Right lobe of liver (tissue), 6 donors: Measurements from ENCODE around the gene MAST4. TPM values are rescaled to one million over a fixed set of nuclear protein-coding genes. Genes with fewer than 3 reads are reported as not detected.

Experiments
- ATAC-seq, 4 donors: fragments of 200-7000 bp; cut with Tn5 transposase; one replicate each; pipeline ENCODE4 v1.9.1; 2020; ENCODE audit warnings: mild to moderate bottlenecking in 4 of 4, moderate library complexity in 4 of 4
- DNase-seq, 3 donors: peaks; one replicate each; pipeline ENCODE4 v3.0.0-alpha.2; 2020
- H3K27ac ChIP-seq, 3 donors: fragments of 200-600 bp; one replicate each; pipeline ENCODE4 v1.8.0; 2022
- H3K27me3 ChIP-seq, 2 donors: fragments of 200-600 bp; one replicate each; pipeline ENCODE4 v1.8.0; 2022
- H3K36me3 ChIP-seq, 4 donors: fragments of 200-600 bp; sonication (generic) in 1 of 4; one replicate each; pipeline versions ENCODE4 v1.5.1 to v1.8.0; 2017 to 2022; ENCODE audit warnings: control low read depth in 1 of 4
- H3K4me1 ChIP-seq, 4 donors: fragments of 200-600 bp; sonication (generic) in 1 of 4; one replicate each; pipeline versions ENCODE4 v1.5.1 to v1.8.0; 2017 to 2022; ENCODE audit warnings: control low read depth in 1 of 4
- H3K4me3 ChIP-seq, 3 donors: fragments of 200-600 bp; one replicate each; pipeline ENCODE4 v1.8.0; 2022
- H3K9me3 ChIP-seq, 4 donors: fragments of 200-600 bp; sonication (generic) in 1 of 4; one replicate each; pipeline versions ENCODE4 v1.5.1 to v1.8.0; 2017 to 2022; ENCODE audit warnings: control low read depth in 1 of 4
- POLR2A ChIP-seq: fragments of 450-650 bp; IDR thresholded peaks from one replicate; pipeline ENCODE4 v1.6.1; 2017; ENCODE audit warnings: antibody characterized with exemption, mild to moderate bottlenecking
- WGBS: methylation state at CpG from one replicate; pipeline ENCODE4 v1.1.6; 2018; ENCODE audit warnings: low coverage, low lambda C conversion rate; ENCODE audit not compliant: insufficient coverage; ENCODE audit errors: missing lambda C conversion rate; 5-methylcytosine and 5-hydroxymethylcytosine counted together
- intact Hi-C, 2 donors: fragments of 100-400 bp; cut with DNase I; formaldehyde crosslinking; loops; one replicate each; pipeline versions ENCODE4 v1.11.2 to v1.14.1; 2022
- total RNA-seq, 6 experiments: library from RNA; depleted of rRNA in 2 of 6; stranded (reverse); fragments of >200 nt in 2 of 6; fragmentation: NEBNext Ultra II Directional in 3 of 6; extraction: Animal tissue kit (Norgen Biotek cat#: 25700) in 3 of 6; gene quantifications; one replicate each; pipeline versions ENCODE4 v1.1.0 to v1.2.4, GENCODE V29; 2016 to 2023
- TF ChIP-seq, protein P1 (sequence below), 4 donors: fragments of 200-600 bp in 3 of 4; fragments of 450-650 bp in 1 of 4; IDR thresholded peaks; one replicate each; pipeline versions ENCODE4 v1.5.1 to v1.8.0; 2016 to 2022; ENCODE audit warnings: antibody characterized with exemption in 4 of 4, mild to moderate bottlenecking in 2 of 4
- donor health status: DM: no; HTN: yes; CAD: no.
- donor health status: DM: no; HTN: no; CAD: no.
- donor health status: DM: no; HTN: no; CAD: no.
- donor health status: DM: no; HTN: yes; CAD: no.
- donor health status: DM: no; HTN: yes; CAD: no.

The MAST4 gene
- total RNA-seq, 6 experiments from 2014 or later: 9.4 to 23.5 (median 13.9) TPM

DNA sequence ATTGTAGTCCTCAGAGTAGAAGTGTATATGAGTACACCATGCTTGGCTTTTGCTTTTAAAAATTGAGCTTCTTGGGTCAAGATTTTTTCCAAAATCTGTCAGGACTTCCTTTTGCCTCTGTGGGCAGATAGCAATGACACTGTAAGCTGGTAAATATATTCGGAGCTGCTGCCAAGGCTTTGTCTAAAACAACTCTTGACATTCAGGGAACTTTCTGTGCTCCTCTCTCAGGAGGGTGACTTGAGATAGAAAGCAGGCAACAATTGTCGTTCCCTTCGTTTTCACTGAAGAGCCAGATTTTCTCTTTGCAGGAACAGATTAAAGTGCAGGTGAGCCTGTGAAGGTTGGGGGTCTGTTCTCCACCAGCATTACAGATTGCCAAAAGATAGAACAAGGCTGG, 230.5 kb downstream of the MAST4 start:
- TF ChIP-seq, protein P1, sequence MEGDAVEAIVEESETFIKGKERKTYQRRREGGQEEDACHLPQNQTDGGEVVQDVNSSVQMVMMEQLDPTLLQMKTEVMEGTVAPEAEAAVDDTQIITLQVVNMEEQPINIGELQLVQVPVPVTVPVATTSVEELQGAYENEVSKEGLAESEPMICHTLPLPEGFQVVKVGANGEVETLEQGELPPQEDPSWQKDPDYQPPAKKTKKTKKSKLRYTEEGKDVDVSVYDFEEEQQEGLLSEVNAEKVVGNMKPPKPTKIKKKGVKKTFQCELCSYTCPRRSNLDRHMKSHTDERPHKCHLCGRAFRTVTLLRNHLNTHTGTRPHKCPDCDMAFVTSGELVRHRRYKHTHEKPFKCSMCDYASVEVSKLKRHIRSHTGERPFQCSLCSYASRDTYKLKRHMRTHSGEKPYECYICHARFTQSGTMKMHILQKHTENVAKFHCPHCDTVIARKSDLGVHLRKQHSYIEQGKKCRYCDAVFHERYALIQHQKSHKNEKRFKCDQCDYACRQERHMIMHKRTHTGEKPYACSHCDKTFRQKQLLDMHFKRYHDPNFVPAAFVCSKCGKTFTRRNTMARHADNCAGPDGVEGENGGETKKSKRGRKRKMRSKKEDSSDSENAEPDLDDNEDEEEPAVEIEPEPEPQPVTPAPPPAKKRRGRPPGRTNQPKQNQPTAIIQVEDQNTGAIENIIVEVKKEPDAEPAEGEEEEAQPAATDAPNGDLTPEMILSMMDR (IDR thresholded peaks at IDR 0.05): no peak
- no peak for TF ChIP-seq POLR2A
- Histone ChIP-seq H3K4me3 (no peak overlapping the region), H3K27me3 (no peaks in the 10 kb centered on the region), H3K36me3 (no peaks in the 10 kb centered on the region), H3K9me3 (no peaks in the 10 kb centered on the region), H3K4me1 (no peaks in the 10 kb centered on the region), H3K27ac (no peak overlapping the region)
- 59% methylated on average over 3 of the region's 3 CpGs for WGBS
- DNase-seq: no peak
- intact Hi-C loops: no loop called here
- ATAC-seq: no peak

DNA sequence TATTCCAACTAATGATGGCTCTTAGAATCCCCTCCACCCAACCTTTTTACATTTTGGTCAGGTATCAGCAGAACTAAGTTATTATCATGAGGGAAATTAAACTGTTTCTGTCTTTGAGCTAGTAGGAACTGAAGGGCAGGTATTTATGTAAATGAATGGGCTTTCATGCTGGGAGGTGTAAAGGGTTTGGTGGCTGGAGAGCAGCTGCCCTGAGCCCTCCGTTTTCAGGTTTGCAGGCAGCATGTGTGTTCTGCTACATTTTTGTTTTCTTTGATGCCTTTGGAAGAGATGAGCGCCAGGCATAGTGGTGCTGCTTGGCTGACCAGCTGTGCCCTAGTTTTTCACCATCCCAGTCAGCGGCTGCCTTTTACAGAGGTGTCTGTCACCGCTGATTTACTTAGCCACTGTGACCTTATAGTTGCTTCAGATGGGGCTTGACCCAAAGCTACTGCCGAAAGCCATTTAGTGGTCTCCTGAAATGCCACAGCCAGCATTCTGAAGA, 231.9 kb downstream of the MAST4 start:
- DNase-seq (no peak), ATAC-seq (peak; percentile 18 to 30 (median 28))
- 23% methylated on average over 4 of the region's 5 CpGs for WGBS
- Histone ChIP-seq H3K36me3 (no peaks in the 10 kb centered on the region), H3K4me3 (peak overlapping the region in 2 of 3 donors; percentile 7 to 43), H3K27me3 (no peaks in the 10 kb centered on the region), H3K4me1 (no peaks in the 10 kb centered on the region), H3K9me3 (no peaks in the 10 kb centered on the region), H3K27ac (no peak overlapping the region)
- intact Hi-C loops: no loop called here
- TF ChIP-seq, protein P1 (IDR thresholded peaks at IDR 0.05): no peak
- TF ChIP-seq POLR2A: no peak

DNA sequence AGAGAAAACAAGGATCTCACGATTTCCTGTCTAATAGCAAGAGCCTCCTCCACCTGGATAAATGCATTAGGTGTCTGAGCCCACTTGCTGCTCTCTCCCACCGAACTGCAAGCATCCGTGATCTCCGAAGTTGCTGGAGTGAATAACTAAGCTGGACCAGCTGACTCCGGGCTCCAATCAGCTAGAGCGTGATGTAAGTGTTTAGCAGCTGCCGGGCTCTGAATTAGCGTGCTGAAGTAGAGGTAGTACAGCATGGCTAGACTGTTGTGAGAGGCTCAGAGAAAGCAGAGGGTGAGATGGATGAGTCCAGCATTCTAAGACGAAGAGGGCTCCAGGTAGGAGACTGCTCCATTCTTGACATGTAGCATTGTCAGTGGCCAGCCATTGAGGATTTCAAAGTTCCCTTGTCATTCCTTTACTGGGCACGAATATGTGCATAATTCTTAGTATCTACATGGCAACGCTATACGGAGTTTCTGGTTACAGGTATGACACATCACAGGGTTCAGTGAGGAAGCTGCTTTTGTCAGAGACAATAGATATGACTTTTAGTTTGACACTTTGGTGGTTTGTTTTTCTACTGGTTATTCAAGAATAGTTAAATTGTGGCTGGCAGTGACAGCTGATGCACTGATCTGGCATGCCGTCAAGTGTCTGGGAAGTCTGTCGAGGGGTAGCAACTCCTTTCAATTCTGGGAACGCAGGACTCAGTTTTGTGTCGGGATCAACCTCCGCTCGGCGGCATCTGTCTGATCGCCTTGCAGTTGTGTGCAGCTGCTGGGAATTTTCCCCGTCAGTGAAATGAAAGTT, 232.6 kb downstream of the MAST4 start:
- intact Hi-C loops: no loop called here
- DNase-seq: peak in 2 of 3 donors; percentile 51 to 58
- Histone ChIP-seq H3K4me3 (peak overlapping the region; percentile 7 to 43 (median 9)), H3K4me1 (no peaks in the 10 kb centered on the region), H3K36me3 (no peaks in the 10 kb centered on the region), H3K9me3 (no peaks in the 10 kb centered on the region), H3K27ac (peak overlapping the region in 2 of 3 donors; percentile 3 to 16), H3K27me3 (no peaks in the 10 kb centered on the region)
- WGBS: 7% methylated on average over 21 of the region's 21 CpGs
- TF ChIP-seq, protein P1 (IDR thresholded peaks at IDR 0.05): no peak
- no peak for TF ChIP-seq POLR2A
- peak; percentile 86 to 93 (median 91) for ATAC-seq

DNA sequence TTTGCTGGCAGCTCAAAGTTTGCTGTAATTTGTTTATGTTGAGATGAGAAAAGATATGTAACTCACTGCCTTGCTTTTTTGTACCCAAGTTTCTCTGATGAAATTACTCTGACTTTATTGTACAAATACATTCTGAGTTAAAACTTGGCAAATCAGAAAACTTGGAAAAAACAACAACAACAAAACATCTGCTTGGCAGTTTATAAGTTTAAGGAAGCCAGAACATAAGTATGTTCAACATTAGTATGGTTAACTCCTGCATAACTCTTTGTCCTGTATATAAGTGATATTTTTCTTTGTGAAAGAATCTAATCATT, 233.1 kb downstream of the MAST4 start:
- TF ChIP-seq, protein P1 (IDR thresholded peaks at IDR 0.05): no peak
- TF ChIP-seq POLR2A: no peak
- no peaks in the 10 kb centered on the region for H3K4me1 ChIP-seq
- H3K4me3 ChIP-seq: peak overlapping the region; percentile 7 to 43 (median 9)

More for the DNA sequence above, 233.1 kb downstream of the MAST4 start:
- intact Hi-C loops: no loop called here
- H3K27me3 ChIP-seq: no peaks in the 10 kb centered on the region
- H3K27ac ChIP-seq: peak overlapping the region in 1 of 3 donors; percentile 3
- no peaks in the 10 kb centered on the region for H3K9me3 ChIP-seq
- DNase-seq (no peak), ATAC-seq (no peak)
- no peaks in the 10 kb centered on the region for H3K36me3 ChIP-seq
